Activated naive CD8-positive, alpha-beta T cell treated with anti-CD3 and anti-CD28 coated beads, Interleukin-2, amount 50 U/mL, for 24 hours (primary cell): ENCODE measurements around the gene SHISA4.
"Not testable (repeated sequence)": the region's sequence is repeated elsewhere in the genome, so short reads cannot be mapped to it uniquely, and the experiment has no call there.

Experiments
- ATAC-seq: fragments of 150-1000 bp; cut with Tn5 transposase; one replicate; pipeline ENCODE4 v1.10.0; 2021
- DNase-seq: peaks from one replicate; pipeline ENCODE4 v3.0.0; 2021
- H3K27ac Mint-ChIP-seq: one replicate; pipeline ENCODE4 v1.8.0; 2021; ENCODE audit warnings: mild to moderate bottlenecking, mixed read lengths
- H3K27me3 Mint-ChIP-seq: one replicate; pipeline ENCODE4 v1.8.0; 2021; ENCODE audit warnings: mixed read lengths
- H3K36me3 Mint-ChIP-seq: one replicate; pipeline ENCODE4 v1.8.0; 2021; ENCODE audit warnings: low read depth, mixed read lengths
- H3K4me1 Mint-ChIP-seq: one replicate; pipeline ENCODE4 v1.8.0; 2021; ENCODE audit warnings: mixed read lengths
- H3K4me3 Mint-ChIP-seq: one replicate; pipeline ENCODE4 v1.8.0; 2021; ENCODE audit warnings: mild to moderate bottlenecking, moderate library complexity, mixed read lengths
- H3K9me3 Mint-ChIP-seq: one replicate; pipeline ENCODE4 v1.8.0; 2021; ENCODE audit warnings: mixed read lengths

The SHISA4 gene

DNA sequence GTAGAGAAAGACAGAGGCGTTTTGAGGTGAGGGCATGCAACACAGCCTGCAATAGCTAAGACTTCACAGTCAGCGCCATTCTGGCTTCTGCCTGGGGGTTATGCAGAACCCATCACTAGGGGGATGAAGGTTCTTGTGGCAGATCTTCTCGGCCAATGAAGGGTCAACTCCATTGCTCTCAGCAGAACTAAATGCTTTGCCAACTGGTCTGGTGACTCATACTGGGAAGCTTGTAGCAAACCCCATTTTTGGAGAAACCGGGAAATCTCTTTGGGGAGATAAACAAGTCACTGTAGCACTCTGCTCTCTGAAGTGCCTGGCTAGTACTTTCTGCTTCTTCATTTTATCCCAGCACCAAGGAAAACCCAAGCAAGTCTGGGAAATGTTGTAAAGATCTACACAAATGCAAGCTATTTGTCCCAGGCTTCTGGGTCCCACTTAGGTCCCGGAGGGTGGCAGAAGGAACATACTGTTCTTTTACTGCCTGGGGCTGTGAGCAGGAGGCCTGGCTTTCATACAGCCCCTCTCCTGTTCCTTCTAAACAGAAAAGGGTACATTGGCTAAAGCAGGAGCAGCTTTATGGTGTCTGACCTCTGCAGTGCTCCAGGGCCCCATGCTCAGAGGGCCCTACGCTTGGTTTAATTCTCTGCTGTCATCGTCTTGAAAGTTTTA, 28.8 kb downstream of the SHISA4 start:
- Mint-ChIP-seq H3K27me3 (peaks cover 5% of the 10 kb centered on the region), H3K4me3 (no peak overlapping the region), H3K9me3 (no peaks in the 10 kb centered on the region), H3K27ac (no peak overlapping the region), H3K4me1 (peaks cover 2% of the 10 kb centered on the region), H3K36me3 (no peaks in the 10 kb centered on the region)
- no peak for DNase-seq
- ATAC-seq = no peak

DNA sequence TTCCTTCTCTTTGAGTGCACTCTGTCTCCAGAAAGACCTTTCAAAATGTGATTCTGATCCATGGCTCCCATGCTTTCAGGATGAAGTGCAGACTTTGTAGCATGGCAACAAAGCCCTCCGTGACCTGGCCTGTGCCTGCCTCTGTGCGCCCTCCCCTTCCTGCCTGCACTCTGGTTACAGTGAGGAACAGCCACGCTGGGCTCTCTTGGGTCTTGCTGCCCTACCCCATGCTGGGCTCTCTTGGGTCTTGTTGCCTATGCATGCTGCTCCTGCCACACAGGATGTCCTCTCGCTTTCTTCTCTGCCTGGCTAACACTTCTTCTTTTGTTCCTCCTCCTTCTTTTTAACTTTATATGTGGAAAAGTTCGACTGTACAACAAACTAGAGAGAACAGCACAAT, 29.6 kb downstream of the SHISA4 start:
- ATAC-seq (no peak), DNase-seq (no peak)
- no peak overlapping the region for H3K27ac Mint-ChIP-seq
- peaks cover 2% of the 10 kb centered on the region for H3K4me1 Mint-ChIP-seq
- H3K36me3 Mint-ChIP-seq = no peaks in the 10 kb centered on the region
- no peaks in the 10 kb centered on the region for H3K9me3 Mint-ChIP-seq
- H3K27me3 Mint-ChIP-seq = peaks cover 7% of the 10 kb centered on the region
- no peak overlapping the region for H3K4me3 Mint-ChIP-seq

GRCh38 chr1:201921952-201922558, 33.4 kb downstream of the SHISA4 start:
- Mint-ChIP-seq H3K9me3 (no peaks in the 10 kb centered on the region), H3K27me3 (peaks cover 10% of the 10 kb centered on the region)
- ATAC-seq = no peak

DNA sequence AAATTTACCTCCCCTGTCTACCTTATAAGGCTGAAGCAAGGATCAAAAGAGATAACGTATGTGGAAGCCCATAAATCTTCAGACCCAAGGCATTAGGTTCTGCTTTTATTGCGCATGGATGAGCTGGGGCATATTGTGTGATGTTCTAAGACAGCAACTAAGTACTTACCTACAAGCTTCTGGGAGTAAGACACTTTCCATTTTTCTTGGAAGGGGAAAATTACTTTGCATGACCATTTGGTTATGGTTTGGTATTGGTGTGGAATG, 36.5 kb downstream of the SHISA4 start:
- Mint-ChIP-seq H3K27ac (no peak overlapping the region), H3K4me3 (no peak overlapping the region), H3K4me1 (no peaks in the 10 kb centered on the region), H3K9me3 (no peaks in the 10 kb centered on the region), H3K36me3 (no peaks in the 10 kb centered on the region), H3K27me3 (peaks cover 10% of the 10 kb centered on the region)
- ATAC-seq (no peak), DNase-seq (no peak)

More at GRCh38 chr1:201921952-201922558, 33.4 kb downstream of the SHISA4 start:
- no peaks in the 10 kb centered on the region for H3K36me3 Mint-ChIP-seq
- no peaks in the 10 kb centered on the region for H3K4me1 Mint-ChIP-seq
- no peak for DNase-seq
- H3K4me3 Mint-ChIP-seq = no peak overlapping the region
- H3K27ac Mint-ChIP-seq = no peak overlapping the region

- no peak for DNase-seq
- Mint-ChIP-seq H3K4me1 (no peaks in the 10 kb centered on the region), H3K9me3 (no peaks in the 10 kb centered on the region), H3K4me3 (no peak overlapping the region), H3K36me3 (no peaks in the 10 kb centered on the region), H3K27me3 (peaks cover 9% of the 10 kb centered on the region), H3K27ac (no peak overlapping the region)
- ATAC-seq = no peak
Observed at GRCh38 chr1:201925981-201926645, 37.4 kb downstream of the SHISA4 start.

GRCh38 chr1:201928266-201928665, 39.6 kb downstream of the SHISA4 start:
- DNase-seq = no peak
- no peak overlapping the region for H3K27ac Mint-ChIP-seq
- H3K4me1 Mint-ChIP-seq = no peaks in the 10 kb centered on the region
- H3K36me3 Mint-ChIP-seq = no peaks in the 10 kb centered on the region
- no peak for ATAC-seq
- H3K9me3 Mint-ChIP-seq = no peaks in the 10 kb centered on the region
- no peak overlapping the region for H3K4me3 Mint-ChIP-seq
- peaks cover 7% of the 10 kb centered on the region for H3K27me3 Mint-ChIP-seq

DNA sequence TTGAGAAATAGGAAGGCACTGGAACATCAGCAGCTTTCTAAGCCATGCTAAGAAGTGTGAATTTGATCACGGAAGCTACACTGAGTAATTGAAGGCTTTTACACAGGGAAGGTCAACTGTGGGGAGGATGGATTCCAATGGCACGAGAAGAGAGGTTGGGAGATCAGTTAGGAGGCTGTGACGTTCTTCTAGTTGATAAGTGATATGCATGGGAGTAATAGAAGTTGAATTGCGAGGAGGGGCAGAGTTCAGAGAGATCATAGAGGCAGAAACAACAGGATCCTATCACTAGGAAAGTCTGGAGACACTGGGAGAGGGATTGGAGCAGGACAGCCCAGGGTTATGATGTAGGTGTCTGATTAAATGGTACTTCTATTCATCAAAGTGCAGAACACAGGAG, 41.4 kb downstream of the SHISA4 start:
- peaks cover 7% of the 10 kb centered on the region for H3K27me3 Mint-ChIP-seq
- ATAC-seq (no peak), DNase-seq (no peak)
- H3K36me3 Mint-ChIP-seq = no peaks in the 10 kb centered on the region
- no peak overlapping the region for H3K4me3 Mint-ChIP-seq
- no peaks in the 10 kb centered on the region for H3K9me3 Mint-ChIP-seq
- H3K4me1 Mint-ChIP-seq = no peaks in the 10 kb centered on the region
- H3K27ac Mint-ChIP-seq = no peak overlapping the region

DNA sequence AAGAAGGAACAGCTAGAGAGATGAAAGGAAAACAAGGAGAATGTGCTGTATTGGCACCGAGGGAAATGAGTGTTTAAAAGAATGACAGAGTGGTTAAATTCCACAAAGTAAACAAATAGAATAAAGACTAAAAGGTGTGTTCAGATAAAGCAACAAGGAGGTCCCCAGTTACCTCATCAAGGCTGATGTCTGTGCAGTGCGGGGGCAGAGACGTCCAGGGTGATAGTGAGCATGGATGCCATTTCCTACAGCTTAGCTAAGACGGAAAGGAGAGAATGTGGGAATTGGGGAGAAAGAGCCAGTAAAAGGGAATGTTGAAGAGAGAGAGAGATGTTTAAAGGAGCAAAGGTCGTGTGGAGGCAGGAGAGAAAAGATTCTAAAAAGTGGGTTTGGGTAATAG, 42.1 kb downstream of the SHISA4 start:
- Mint-ChIP-seq H3K4me3 (no peak overlapping the region), H3K27ac (no peak overlapping the region), H3K9me3 (no peaks in the 10 kb centered on the region), H3K36me3 (no peaks in the 10 kb centered on the region), H3K27me3 (peaks cover 7% of the 10 kb centered on the region), H3K4me1 (no peaks in the 10 kb centered on the region)
- ATAC-seq (no peak), DNase-seq (no peak)

DNA sequence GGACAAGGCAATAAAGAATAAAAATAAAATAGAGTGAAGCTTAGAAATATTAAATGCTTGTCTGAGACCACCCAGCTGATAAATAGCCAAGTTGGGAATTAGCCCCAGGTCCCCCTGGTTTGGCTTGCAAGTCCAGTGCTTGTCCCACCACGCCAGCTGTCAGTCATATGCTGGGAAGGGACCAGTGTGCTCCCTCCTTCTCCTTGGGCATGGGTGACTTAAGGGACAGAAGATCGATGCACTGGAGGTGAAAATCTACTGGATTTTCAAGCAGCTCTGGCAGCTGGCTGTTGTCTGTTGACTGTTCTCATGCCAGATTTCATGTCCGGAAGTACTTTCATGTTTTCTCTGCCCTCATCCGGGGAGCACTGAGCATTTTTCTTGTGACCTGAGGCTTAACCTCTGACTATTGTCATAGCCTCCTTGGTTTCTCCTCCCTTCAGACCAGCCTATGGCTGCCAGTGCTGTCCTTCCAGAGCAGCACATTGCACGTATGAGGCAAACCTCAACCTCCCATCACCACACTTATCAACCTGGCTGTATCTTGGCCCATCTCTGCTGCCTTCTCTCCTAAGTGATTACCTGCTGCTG, 45.2 kb downstream of the SHISA4 start:
- no peak for ATAC-seq
- H3K4me3 Mint-ChIP-seq = no peak overlapping the region
- peak overlapping the region; percentile 7 for H3K27ac Mint-ChIP-seq
- no peaks in the 10 kb centered on the region for H3K4me1 Mint-ChIP-seq
- H3K9me3 Mint-ChIP-seq = no peaks in the 10 kb centered on the region
- H3K36me3 Mint-ChIP-seq = no peaks in the 10 kb centered on the region
- peaks cover 9% of the 10 kb centered on the region for H3K27me3 Mint-ChIP-seq
- no peak for DNase-seq

GRCh38 chr1:201937624-201938213, 49.0 kb downstream of the SHISA4 start:
- no peak overlapping the region for H3K4me3 Mint-ChIP-seq
- H3K27me3 Mint-ChIP-seq = peaks cover 8% of the 10 kb centered on the region
- no peaks in the 10 kb centered on the region for H3K9me3 Mint-ChIP-seq
- no peaks in the 10 kb centered on the region for H3K36me3 Mint-ChIP-seq
- ATAC-seq = no peak
- H3K27ac Mint-ChIP-seq = no peak overlapping the region
- no peaks in the 10 kb centered on the region for H3K4me1 Mint-ChIP-seq
- DNase-seq = no peak

DNA sequence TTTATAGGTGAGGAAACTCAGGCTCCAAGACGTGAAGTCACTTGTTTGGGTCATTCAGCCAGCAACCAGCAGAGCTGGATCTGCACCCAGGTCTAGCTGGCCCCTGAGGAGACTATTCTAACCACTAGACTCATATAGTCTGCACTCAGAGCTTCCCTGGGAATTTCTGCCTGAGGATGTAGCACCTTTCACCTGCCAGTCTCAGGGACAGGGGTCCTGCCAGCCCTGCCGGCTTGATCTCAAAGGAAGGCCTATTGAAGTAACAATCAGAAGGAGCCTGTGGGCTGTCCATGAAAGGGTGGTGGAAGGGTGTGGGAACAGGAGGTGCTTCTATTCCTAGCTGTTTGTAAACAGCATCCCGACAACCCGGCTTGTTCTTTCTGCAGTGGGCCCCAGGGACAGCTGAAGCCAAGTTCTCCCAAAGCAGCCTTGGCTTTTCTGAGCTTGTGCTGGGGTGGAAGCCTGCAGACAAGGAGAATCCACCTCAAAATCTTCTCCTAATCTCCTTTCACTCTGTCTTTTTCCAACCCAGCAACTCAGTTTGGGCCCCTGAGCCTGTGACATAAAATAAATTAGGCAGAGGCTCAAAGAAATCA, 49.8 kb downstream of the SHISA4 start:
- H3K36me3 Mint-ChIP-seq = no peaks in the 10 kb centered on the region
- ATAC-seq (no peak), DNase-seq (no peak)
- no peak overlapping the region for H3K4me3 Mint-ChIP-seq
- peaks cover 7% of the 10 kb centered on the region for H3K27me3 Mint-ChIP-seq
- no peaks in the 10 kb centered on the region for H3K4me1 Mint-ChIP-seq
- no peak overlapping the region for H3K27ac Mint-ChIP-seq
- no peaks in the 10 kb centered on the region for H3K9me3 Mint-ChIP-seq

GRCh38 chr1:201939148-201939547, 50.5 kb downstream of the SHISA4 start:
- Mint-ChIP-seq H3K4me3 (no peak overlapping the region), H3K27ac (no peak overlapping the region), H3K36me3 (no peaks in the 10 kb centered on the region), H3K9me3 (no peaks in the 10 kb centered on the region), H3K4me1 (no peaks in the 10 kb centered on the region), H3K27me3 (peaks cover 9% of the 10 kb centered on the region)
- ATAC-seq (no peak), DNase-seq (no peak)

DNA sequence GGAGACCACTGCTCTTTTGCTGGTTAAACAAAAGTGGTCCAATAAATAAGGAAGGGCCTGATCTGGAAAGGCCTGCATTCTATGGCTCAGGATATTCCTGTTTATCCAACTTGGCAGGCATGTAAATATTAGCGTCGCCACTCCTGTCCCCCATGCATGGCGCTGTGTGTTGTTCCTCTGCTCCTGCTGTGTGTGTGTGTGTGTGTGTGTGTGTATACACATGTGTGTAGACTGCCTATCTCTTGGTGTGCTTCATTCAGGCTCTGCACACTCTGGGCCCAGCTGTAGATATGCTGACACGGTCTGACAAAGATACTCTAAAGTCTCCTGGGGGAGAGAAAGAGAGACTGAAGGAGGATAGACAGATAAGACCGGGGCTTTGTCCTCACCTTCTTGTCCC, 50.9 kb downstream of the SHISA4 start:
- H3K4me1 Mint-ChIP-seq = no peaks in the 10 kb centered on the region
- H3K4me3 Mint-ChIP-seq = no peak overlapping the region
- no peaks in the 10 kb centered on the region for H3K9me3 Mint-ChIP-seq
- no peak for DNase-seq
- peaks cover 9% of the 10 kb centered on the region for H3K27me3 Mint-ChIP-seq
- H3K36me3 Mint-ChIP-seq = no peaks in the 10 kb centered on the region
- H3K27ac Mint-ChIP-seq = no peak overlapping the region
- ATAC-seq = no peak

DNA sequence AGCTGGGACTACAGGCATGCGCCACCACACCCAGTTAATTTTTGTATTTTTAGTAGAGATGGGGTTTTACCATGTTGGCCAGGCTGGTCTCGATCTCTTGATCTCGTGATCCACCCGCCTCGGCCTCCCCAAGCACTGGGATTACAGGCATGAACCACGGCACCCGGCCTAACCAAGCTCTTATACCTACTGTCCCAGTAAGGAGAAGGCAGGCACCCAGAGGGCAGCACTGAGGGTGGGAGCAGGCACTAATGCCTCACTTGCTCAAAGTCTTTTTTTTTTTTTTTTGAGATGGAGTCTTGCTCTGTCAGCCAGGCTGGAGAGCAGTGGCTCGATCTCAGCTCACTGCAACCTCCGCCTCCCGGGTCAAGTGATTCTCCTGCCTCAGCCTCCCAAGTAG, 51.6 kb downstream of the SHISA4 start:
- H3K27ac Mint-ChIP-seq, H3K4me3 Mint-ChIP-seq, H3K4me1 Mint-ChIP-seq, ATAC-seq, H3K36me3 Mint-ChIP-seq, H3K9me3 Mint-ChIP-seq, DNase-seq: not testable (repeated sequence)
- peaks cover 15% of the 10 kb centered on the region for H3K27me3 Mint-ChIP-seq
